Liver (tissue), 9 donors: ENCODE data around the gene ARHGEF5. TPM values are rescaled to one million over a fixed set of nuclear protein-coding genes. Genes with fewer than 3 reads are reported as not detected.

Source experiments
- DNase-seq: peaks from one replicate; pipeline ENCODE4 v3.0.0-alpha.2; 2017; ENCODE audit warnings: low spot score
- H3K27ac ChIP-seq, 2 donors: one replicate each; pipeline ENCODE4 v1.7.0; 2013; ENCODE audit warnings: inconsistent platforms in 2 of 2, low read length in 2 of 2, control low read depth in 1 of 2, low read depth in 1 of 2, mild to moderate bottlenecking in 1 of 2
- H3K27me3 ChIP-seq, 4 donors: one replicate each; pipeline versions ENCODE4 v1.6.1 to v1.7.0; 2013; ENCODE audit warnings: low read length in 3 of 4, inconsistent platforms in 1 of 4, mild to moderate bottlenecking in 1 of 4, moderate library complexity in 1 of 4; ENCODE audit not compliant: control insufficient read depth in 4 of 4, insufficient read depth in 4 of 4
- H3K36me3 ChIP-seq, 4 donors: one replicate each; pipeline versions ENCODE4 v1.6.1 to v1.7.0; 2013; ENCODE audit warnings: low read length in 3 of 4, mild to moderate bottlenecking in 3 of 4, low read depth in 1 of 4, moderate library complexity in 1 of 4; ENCODE audit not compliant: control insufficient read depth in 4 of 4, insufficient read depth in 3 of 4
- H3K4me1 ChIP-seq, 4 donors: one replicate each; pipeline versions ENCODE4 v1.6.1 to v1.7.0; 2013; ENCODE audit warnings: low read length in 3 of 4, mild to moderate bottlenecking in 3 of 4, moderate library complexity in 1 of 4; ENCODE audit not compliant: control insufficient read depth in 4 of 4, insufficient read depth in 4 of 4
- H3K4me3 ChIP-seq, 3 donors: one replicate each; pipeline versions ENCODE4 v1.6.1 to v1.7.0; 2013; ENCODE audit warnings: low read length in 3 of 3, control low read depth in 1 of 3, low read depth in 1 of 3, mild to moderate bottlenecking in 1 of 3
- H3K9ac ChIP-seq, 2 donors: one replicate each; pipeline ENCODE4 v1.7.0; 2013; ENCODE audit warnings: low read length in 2 of 2, mild to moderate bottlenecking in 2 of 2, moderate library complexity in 2 of 2, control low read depth in 1 of 2, low read depth in 1 of 2
- H3K9me3 ChIP-seq, 4 donors: one replicate each; pipeline versions ENCODE4 v1.6.1 to v1.7.0; 2013; ENCODE audit warnings: low read length in 3 of 4; ENCODE audit not compliant: control insufficient read depth in 4 of 4
- EGR1 ChIP-seq, 2 donors: IDR thresholded peaks; 2 replicates each; pipeline ENCODE4 v1.6.1; 2016 to 2018; ENCODE audit warnings: antibody characterized with exemption in 2 of 2, low read depth in 2 of 2
- FOXA1 ChIP-seq: IDR thresholded peaks from 2 replicates; pipeline ENCODE4 v1.6.1; 2016; ENCODE audit warnings: antibody characterized with exemption
- FOXA2 ChIP-seq: IDR thresholded peaks from 2 replicates; pipeline ENCODE4 v1.6.1; 2016; ENCODE audit warnings: antibody characterized with exemption
- GABPA ChIP-seq, 2 donors: IDR thresholded peaks in 1 of 2; conservative IDR thresholded peaks in 1 of 2; 2 replicates each; pipeline ENCODE4 v1.6.1; 2016; ENCODE audit warnings: antibody characterized with exemption in 2 of 2, mild to moderate bottlenecking in 1 of 2, moderate library complexity in 1 of 2
- HNF4A ChIP-seq, 2 donors: conservative IDR thresholded peaks; 2 replicates each; pipeline ENCODE4 v1.6.1; 2016; ENCODE audit warnings: antibody characterized with exemption in 2 of 2, mild to moderate bottlenecking in 2 of 2
- HNF4G ChIP-seq: IDR thresholded peaks from 2 replicates; pipeline ENCODE4 v1.6.1; 2016; ENCODE audit warnings: antibody characterized with exemption
- JUND ChIP-seq, 2 donors: IDR thresholded peaks; 2 replicates each; pipeline ENCODE4 v1.6.1; 2016; ENCODE audit warnings: antibody characterized with exemption in 2 of 2
- NR2F2 ChIP-seq: IDR thresholded peaks from 2 replicates; pipeline ENCODE4 v1.6.1; 2016; ENCODE audit warnings: antibody characterized with exemption
- RAD21 ChIP-seq, 2 donors: IDR thresholded peaks; 2 replicates each; pipeline ENCODE4 v1.6.1; 2016; ENCODE audit warnings: antibody characterized with exemption in 2 of 2, mild to moderate bottlenecking in 2 of 2
- RXRA ChIP-seq, 2 donors: IDR thresholded peaks; 2 replicates each; pipeline ENCODE4 v1.6.1; 2017 to 2018; ENCODE audit warnings: antibody characterized with exemption in 2 of 2, mild to moderate bottlenecking in 1 of 2
- SP1 ChIP-seq: IDR thresholded peaks from 2 replicates; pipeline ENCODE4 v1.6.1; 2018; ENCODE audit warnings: antibody characterized with exemption, mild to moderate bottlenecking
- TAF1 ChIP-seq: conservative IDR thresholded peaks from 2 replicates; pipeline ENCODE4 v1.6.1; 2016; ENCODE audit warnings: antibody characterized with exemption, mild to moderate bottlenecking
- YY1 ChIP-seq: IDR thresholded peaks from 2 replicates; pipeline ENCODE4 v1.6.1; 2016; ENCODE audit warnings: antibody characterized with exemption, mild to moderate bottlenecking
- WGBS: extraction: QIAGEN DNeasy Blood & Tissue Kit; methylation state at CpG from one replicate; pipeline ENCODE4 v1.1.7; 2013; 5-methylcytosine and 5-hydroxymethylcytosine counted together
- polyA plus RNA-seq, 2 donors: library from polyadenylated mRNA; stranded (reverse) in 1 of 2; unstranded in 1 of 2; fragments of 200-250 nt in 1 of 2; fragments of >200 nt in 1 of 2; fragmentation: Nextera tagmentation in 1 of 2; extraction: Ambion mirVana in 1 of 2; gene quantifications; one replicate each; pipeline versions ENCODE4 v1.2.1 to v1.2.3, GENCODE V29; 2013 to 2015
- total RNA-seq, 2 donors: library from RNA; depleted of rRNA; stranded (reverse); fragments of >200 nt; gene quantifications; one replicate each; pipeline ENCODE4 v1.2.3, GENCODE V29; 2014
- TF ChIP-seq, protein P1 (sequence below): IDR thresholded peaks from 2 replicates; pipeline ENCODE4 v1.6.1; 2016; ENCODE audit warnings: antibody characterized with exemption
- TF ChIP-seq, protein P2 (sequence below): fragments of 150-350 bp; IDR thresholded peaks from 2 replicates; pipeline ENCODE4 v1.5.1; 2017; ENCODE audit warnings: improper control_type of control experiment, low read depth, low read length; ENCODE audit not compliant: missing input control
- TF ChIP-seq, protein P3 (sequence below): IDR thresholded peaks from 2 replicates; pipeline ENCODE4 v1.6.1; 2016; ENCODE audit warnings: antibody characterized with exemption
- TF ChIP-seq, protein P4 (sequence below): IDR thresholded peaks from 2 replicates; pipeline ENCODE4 v1.6.1; 2016; ENCODE audit warnings: antibody characterized with exemption
- TF ChIP-seq, protein P5 (sequence below): IDR thresholded peaks from 2 replicates; pipeline ENCODE4 v1.6.1; 2016; ENCODE audit warnings: antibody characterized with exemption, mild to moderate bottlenecking
- donor health status: healthy.
- donor health status: healthy.
- donor health status: healthy.
- donor health status: healthy.
- donor health status: healthy.

The ARHGEF5 gene
- total and polyA plus RNA-seq, 4 donors, result 3.5 to 8.4 (median 4.8) TPM

DNA sequence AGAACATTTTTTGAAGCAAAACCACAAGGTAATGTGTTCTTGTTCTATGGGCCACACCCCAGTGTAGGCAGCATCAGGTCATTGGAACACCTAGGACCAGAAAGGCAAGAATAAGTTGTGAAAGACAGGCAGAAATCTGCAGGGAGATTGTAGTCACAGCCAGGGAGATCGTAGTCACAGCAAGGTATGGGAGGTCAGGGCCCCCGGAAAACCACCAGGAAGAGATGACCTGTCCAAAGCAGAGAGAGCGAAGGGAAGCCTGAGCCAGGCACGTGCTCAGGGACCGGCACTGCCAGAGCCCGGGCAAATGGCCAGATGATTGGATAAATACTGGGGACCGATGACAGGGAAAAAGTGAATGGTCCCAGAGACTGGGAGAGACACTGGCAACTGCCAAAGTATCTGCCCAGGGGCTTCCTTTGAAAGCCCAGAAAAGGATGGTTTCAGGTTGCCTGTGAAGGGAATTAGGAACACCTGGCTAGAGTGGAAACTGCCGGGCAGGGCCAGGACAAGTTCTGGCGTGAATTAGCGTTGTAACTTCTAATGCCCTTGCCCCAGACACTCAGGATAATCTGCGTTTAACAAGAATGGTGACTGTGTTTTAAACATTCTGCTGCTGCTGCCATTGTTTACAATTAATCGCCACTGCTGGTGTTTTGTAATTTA, 52.2 kb downstream of the ARHGEF5 start:
- DNase-seq, result no peak
- H3K36me3 ChIP-seq, result no peaks in the 10 kb centered on the region
- no peaks in the 10 kb centered on the region for H3K27me3 ChIP-seq
- H3K4me3 ChIP-seq, result no peak overlapping the region
- H3K4me1 ChIP-seq, result no peaks in the 10 kb centered on the region
- H3K9ac ChIP-seq, result no peak overlapping the region
- TF ChIP-seq, protein P1, sequence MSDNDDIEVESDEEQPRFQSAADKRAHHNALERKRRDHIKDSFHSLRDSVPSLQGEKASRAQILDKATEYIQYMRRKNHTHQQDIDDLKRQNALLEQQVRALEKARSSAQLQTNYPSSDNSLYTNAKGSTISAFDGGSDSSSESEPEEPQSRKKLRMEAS, result no peak
- TF ChIP-seq NR2F2 (no peak), EGR1 (IDR thresholded peaks at IDR 0.05; ENCODE audit: low read depth in 2 of 2) (no peak), GABPA (IDR thresholded peaks at IDR 0.05 in 1 of 2, conservative IDR thresholded peaks at IDR 0.05 in 1 of 2) (no peak), YY1 (no peak), HNF4G (no peak), SP1 (no peak), RXRA (IDR thresholded peaks at IDR 0.05) (no peak)
- TF ChIP-seq, protein P2, sequence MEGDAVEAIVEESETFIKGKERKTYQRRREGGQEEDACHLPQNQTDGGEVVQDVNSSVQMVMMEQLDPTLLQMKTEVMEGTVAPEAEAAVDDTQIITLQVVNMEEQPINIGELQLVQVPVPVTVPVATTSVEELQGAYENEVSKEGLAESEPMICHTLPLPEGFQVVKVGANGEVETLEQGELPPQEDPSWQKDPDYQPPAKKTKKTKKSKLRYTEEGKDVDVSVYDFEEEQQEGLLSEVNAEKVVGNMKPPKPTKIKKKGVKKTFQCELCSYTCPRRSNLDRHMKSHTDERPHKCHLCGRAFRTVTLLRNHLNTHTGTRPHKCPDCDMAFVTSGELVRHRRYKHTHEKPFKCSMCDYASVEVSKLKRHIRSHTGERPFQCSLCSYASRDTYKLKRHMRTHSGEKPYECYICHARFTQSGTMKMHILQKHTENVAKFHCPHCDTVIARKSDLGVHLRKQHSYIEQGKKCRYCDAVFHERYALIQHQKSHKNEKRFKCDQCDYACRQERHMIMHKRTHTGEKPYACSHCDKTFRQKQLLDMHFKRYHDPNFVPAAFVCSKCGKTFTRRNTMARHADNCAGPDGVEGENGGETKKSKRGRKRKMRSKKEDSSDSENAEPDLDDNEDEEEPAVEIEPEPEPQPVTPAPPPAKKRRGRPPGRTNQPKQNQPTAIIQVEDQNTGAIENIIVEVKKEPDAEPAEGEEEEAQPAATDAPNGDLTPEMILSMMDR, result no peak
- no peak overlapping the region for H3K27ac ChIP-seq
- WGBS, result 60% methylated on average over 12 of the region's 12 CpGs
- no peaks in the 10 kb centered on the region for H3K9me3 ChIP-seq

DNA sequence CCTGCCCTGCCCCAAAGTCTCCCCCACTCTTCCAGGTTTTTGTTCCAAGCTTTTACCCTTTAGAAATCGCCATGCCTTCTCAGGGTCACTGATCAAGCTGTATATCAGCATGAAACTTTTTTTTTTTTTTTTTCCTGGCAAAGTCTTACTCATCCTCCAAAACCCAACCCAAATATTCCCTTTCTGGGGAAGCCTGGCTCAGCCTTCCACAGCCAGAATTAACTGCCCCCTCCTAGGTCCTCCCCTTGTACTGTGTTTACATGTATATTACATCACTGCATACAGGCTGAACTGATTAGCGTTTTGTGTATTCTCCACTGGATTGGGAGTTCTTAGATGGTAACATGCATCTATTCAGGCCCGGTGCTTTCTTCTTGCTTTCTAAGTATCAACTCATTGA, 52.9 kb downstream of the ARHGEF5 start:
- no peaks in the 10 kb centered on the region for H3K4me1 ChIP-seq
- WGBS, result 68% methylated on average over 3 of the region's 3 CpGs
- no peak overlapping the region for H3K9ac ChIP-seq
- H3K9me3 ChIP-seq, result no peaks in the 10 kb centered on the region
- no peak for DNase-seq
- TF ChIP-seq, protein P1, result no peak
- TF ChIP-seq HNF4G, result no peak
- TF ChIP-seq GABPA (IDR thresholded peaks at IDR 0.05 in 1 of 2, conservative IDR thresholded peaks at IDR 0.05 in 1 of 2), result no peak
- TF ChIP-seq, protein P3, sequence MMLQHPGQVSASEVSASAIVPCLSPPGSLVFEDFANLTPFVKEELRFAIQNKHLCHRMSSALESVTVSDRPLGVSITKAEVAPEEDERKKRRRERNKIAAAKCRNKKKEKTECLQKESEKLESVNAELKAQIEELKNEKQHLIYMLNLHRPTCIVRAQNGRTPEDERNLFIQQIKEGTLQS, result no peak
- no peak for TF ChIP-seq SP1
- no peak for TF ChIP-seq NR2F2
- TF ChIP-seq EGR1 (IDR thresholded peaks at IDR 0.05; ENCODE audit: low read depth in 2 of 2), result no peak
- TF ChIP-seq, protein P2, result no peak
- TF ChIP-seq, protein P4, sequence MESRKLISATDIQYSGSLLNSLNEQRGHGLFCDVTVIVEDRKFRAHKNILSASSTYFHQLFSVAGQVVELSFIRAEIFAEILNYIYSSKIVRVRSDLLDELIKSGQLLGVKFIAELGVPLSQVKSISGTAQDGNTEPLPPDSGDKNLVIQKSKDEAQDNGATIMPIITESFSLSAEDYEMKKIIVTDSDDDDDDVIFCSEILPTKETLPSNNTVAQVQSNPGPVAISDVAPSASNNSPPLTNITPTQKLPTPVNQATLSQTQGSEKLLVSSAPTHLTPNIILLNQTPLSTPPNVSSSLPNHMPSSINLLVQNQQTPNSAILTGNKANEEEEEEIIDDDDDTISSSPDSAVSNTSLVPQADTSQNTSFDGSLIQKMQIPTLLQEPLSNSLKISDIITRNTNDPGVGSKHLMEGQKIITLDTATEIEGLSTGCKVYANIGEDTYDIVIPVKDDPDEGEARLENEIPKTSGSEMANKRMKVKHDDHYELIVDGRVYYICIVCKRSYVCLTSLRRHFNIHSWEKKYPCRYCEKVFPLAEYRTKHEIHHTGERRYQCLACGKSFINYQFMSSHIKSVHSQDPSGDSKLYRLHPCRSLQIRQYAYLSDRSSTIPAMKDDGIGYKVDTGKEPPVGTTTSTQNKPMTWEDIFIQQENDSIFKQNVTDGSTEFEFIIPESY, result no peak
- no peak for TF ChIP-seq FOXA1
- TF ChIP-seq RXRA (IDR thresholded peaks at IDR 0.05), result no peak
- TF ChIP-seq JUND (IDR thresholded peaks at IDR 0.05), result no peak
- TF ChIP-seq FOXA2, result no peak
- no peak for TF ChIP-seq YY1
- TF ChIP-seq HNF4A (conservative IDR thresholded peaks at IDR 0.05), result no peak
- no peak for TF ChIP-seq RAD21 (IDR thresholded peaks at IDR 0.05)
- TF ChIP-seq, protein P5, sequence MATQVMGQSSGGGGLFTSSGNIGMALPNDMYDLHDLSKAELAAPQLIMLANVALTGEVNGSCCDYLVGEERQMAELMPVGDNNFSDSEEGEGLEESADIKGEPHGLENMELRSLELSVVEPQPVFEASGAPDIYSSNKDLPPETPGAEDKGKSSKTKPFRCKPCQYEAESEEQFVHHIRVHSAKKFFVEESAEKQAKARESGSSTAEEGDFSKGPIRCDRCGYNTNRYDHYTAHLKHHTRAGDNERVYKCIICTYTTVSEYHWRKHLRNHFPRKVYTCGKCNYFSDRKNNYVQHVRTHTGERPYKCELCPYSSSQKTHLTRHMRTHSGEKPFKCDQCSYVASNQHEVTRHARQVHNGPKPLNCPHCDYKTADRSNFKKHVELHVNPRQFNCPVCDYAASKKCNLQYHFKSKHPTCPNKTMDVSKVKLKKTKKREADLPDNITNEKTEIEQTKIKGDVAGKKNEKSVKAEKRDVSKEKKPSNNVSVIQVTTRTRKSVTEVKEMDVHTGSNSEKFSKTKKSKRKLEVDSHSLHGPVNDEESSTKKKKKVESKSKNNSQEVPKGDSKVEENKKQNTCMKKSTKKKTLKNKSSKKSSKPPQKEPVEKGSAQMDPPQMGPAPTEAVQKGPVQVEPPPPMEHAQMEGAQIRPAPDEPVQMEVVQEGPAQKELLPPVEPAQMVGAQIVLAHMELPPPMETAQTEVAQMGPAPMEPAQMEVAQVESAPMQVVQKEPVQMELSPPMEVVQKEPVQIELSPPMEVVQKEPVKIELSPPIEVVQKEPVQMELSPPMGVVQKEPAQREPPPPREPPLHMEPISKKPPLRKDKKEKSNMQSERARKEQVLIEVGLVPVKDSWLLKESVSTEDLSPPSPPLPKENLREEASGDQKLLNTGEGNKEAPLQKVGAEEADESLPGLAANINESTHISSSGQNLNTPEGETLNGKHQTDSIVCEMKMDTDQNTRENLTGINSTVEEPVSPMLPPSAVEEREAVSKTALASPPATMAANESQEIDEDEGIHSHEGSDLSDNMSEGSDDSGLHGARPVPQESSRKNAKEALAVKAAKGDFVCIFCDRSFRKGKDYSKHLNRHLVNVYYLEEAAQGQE, result no peak
- no peak for TF ChIP-seq TAF1
- H3K27me3 ChIP-seq, result no peaks in the 10 kb centered on the region
- no peak overlapping the region for H3K4me3 ChIP-seq
- H3K36me3 ChIP-seq, result no peaks in the 10 kb centered on the region
- no peak overlapping the region for H3K27ac ChIP-seq
